Glomerular endothelial cell (primary cell): ENCODE data around the gene PHAX. TPM values are rescaled to one million over a fixed set of nuclear protein-coding genes. Genes with fewer than 3 reads are reported as not detected.
"Not testable (repeated sequence)": the region's sequence is repeated elsewhere in the genome, so short reads cannot be mapped to it uniquely, and the experiment has no call there.

Experiments used
- DNase-seq: peaks from one replicate; pipeline ENCODE4 v3.0.0-alpha.2; 2011; ENCODE audit warnings: low read depth, low spot score; ENCODE audit errors: extremely low read depth
- total RNA-seq: library from RNA; depleted of rRNA; stranded (reverse); fragments of >200 nt; gene quantifications from 2 replicates; pipeline ENCODE4 v1.2.3, GENCODE V29; 2015

PHAX gene
- total RNA-seq, 1 donor from 2014 or later = 43.6 TPM

- no peak for DNase-seq
Measured at GRCh38 chr5:126650463-126650862, 49.7 kb downstream of the PHAX start.

DNA sequence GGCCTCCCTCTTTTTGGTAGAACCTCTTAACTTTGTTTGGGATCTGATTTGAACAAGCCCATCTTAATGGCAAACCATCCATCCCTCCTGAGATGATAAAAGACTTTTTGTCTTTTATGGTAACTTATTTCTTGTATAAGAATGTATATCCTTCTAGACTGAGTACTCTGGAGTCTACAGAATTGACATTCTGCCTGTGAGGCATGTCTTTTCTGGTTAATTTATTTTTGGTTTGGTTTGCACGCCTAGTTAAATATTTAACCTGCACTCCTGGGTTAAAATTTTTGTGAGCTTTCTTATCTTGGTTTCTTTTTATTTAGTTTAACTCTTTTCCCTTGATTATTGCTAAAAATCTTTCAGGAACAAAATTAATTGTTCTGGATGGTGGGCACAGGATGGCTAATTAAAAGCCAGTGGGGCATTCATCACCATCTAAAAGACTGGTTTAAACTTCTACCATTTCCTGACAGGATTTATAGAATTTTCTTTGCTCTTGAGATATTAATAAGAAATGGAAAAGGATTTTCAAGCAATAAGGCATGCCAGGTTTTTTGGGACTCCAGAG is 50.3 kb downstream of the PHAX start:
- no peak for DNase-seq

GRCh38 chr5:126656401-126657007 is 55.8 kb downstream of the PHAX start:
- no peak for DNase-seq

DNA sequence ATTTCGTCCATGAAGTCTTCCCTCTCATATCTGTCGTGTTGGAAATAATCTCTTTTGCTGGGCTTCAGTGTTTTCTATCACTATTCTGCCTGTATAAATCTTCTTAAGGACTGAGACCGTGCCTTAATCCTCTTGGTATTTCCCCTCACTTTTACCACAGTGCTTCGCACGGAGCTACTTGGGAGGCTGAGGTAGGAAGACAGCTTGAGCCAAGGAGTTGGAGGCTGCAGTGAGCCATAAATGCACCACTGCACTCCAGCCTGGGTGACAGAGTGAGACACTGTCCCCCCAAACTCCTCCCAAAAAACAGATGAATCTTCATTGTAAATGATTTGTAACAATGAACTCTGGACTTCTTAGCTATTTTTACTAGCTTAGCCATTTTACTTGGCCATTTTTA is 57.8 kb downstream of the PHAX start:
- DNase-seq = no peak

DNA sequence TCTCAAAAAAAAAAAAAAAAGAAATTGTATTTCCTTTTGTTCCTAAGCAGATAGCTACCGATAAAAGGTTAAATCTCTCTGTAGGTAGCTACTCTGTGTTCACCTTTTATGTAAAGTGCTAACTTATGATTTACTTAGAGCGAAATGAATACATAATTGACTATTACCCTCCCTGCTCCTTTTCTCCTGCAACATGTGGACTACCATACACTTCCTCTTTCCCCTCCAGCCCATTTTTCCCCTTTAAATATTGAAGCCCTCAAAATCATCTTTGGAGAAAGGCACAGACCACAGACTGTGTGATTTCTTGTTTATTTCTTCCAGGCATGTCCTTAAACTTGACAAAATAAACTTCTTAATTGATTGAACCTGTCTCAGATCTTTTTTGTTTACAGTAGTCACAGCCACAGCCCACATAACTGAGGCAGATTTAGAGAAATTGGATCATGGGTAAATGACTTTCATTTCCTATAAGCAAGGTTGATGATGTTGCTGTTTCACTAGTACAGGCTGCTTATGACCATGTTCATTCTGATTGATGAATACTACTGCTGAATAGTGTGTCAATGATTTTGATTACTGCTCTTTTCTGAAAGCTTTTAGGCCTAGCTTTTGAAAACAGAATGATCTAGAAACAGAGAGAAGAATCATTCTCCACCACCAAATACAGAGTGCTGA is 59.2 kb downstream of the PHAX start:
- no peak for DNase-seq

DNA sequence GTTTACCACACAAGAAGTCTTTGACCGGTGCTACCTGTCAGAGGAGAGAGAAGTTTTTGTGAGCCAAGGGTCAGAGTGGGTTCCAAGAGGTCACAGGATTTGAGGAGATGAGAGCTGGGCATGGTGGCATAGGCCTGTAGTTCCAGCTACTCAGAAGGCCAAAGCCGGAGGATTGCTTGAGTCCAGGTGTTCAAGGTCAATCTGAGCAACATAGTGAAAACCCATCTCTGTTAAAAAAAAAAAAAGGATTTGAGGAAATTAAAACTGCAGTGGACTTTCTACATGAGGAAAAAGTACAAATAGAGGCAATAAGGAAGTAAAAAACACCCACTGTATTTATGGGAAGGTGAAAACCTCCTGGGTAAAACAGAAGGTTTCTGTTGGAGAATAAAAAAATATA is 63.8 kb downstream of the PHAX start:
- no peak for DNase-seq

GRCh38 chr5:126670109-126670508 is 69.4 kb downstream of the PHAX start:
- DNase-seq = not testable (repeated sequence)

GRCh38 chr5:126671681-126672080 is 70.9 kb downstream of the PHAX start:
- not testable (repeated sequence) for DNase-seq

- DNase-seq = no peak
Measured at GRCh38 chr5:126673477-126673876, 72.7 kb downstream of the PHAX start.

GRCh38 chr5:126674145-126674544 is 73.4 kb downstream of the PHAX start:
- no peak for DNase-seq

GRCh38 chr5:126675338-126675737 is 74.6 kb downstream of the PHAX start:
- no peak for DNase-seq

GRCh38 chr5:126676195-126676624 is 75.5 kb downstream of the PHAX start:
- no peak for DNase-seq

Other genes starting within 250 kb of the PHAX start
- 6.7 and 12.3 TPM in 2 replicates for gene GRAMD2B, start 177.5 kb upstream of the PHAX start, total RNA-seq
- 35.6 and 37.1 TPM in 2 replicates for gene ALDH7A1, start 5.7 kb upstream of the PHAX start, total RNA-seq
- 34.9 and 41.4 TPM in 2 replicates for gene LMNB1, start 176.2 kb downstream of the PHAX start, total RNA-seq